Liver (tissue), 3 donors: ENCODE data around the gene PFKFB4.

Source experiments
- FOXA1 ChIP-seq: IDR thresholded peaks from 2 replicates; pipeline ENCODE4 v1.6.1; 2016; ENCODE audit warnings: antibody characterized with exemption
- RAD21 ChIP-seq, 2 donors: IDR thresholded peaks; 2 replicates each; pipeline ENCODE4 v1.6.1; 2016; ENCODE audit warnings: antibody characterized with exemption in 2 of 2, mild to moderate bottlenecking in 2 of 2
- SP1 ChIP-seq: IDR thresholded peaks from 2 replicates; pipeline ENCODE4 v1.6.1; 2018; ENCODE audit warnings: antibody characterized with exemption, mild to moderate bottlenecking
- TAF1 ChIP-seq: conservative IDR thresholded peaks from 2 replicates; pipeline ENCODE4 v1.6.1; 2016; ENCODE audit warnings: antibody characterized with exemption, mild to moderate bottlenecking
- YY1 ChIP-seq: IDR thresholded peaks from 2 replicates; pipeline ENCODE4 v1.6.1; 2016; ENCODE audit warnings: antibody characterized with exemption, mild to moderate bottlenecking
- TF ChIP-seq, protein P1 (sequence below): fragments of 150-350 bp; IDR thresholded peaks from 2 replicates; pipeline ENCODE4 v1.5.1; 2017; ENCODE audit warnings: improper control_type of control experiment, low read depth, low read length; ENCODE audit not compliant: missing input control
- TF ChIP-seq, protein P2 (sequence below): IDR thresholded peaks from 2 replicates; pipeline ENCODE4 v1.6.1; 2016; ENCODE audit warnings: antibody characterized with exemption
- TF ChIP-seq, protein P3 (sequence below): IDR thresholded peaks from 2 replicates; pipeline ENCODE4 v1.6.1; 2016; ENCODE audit warnings: antibody characterized with exemption
- TF ChIP-seq, protein P4 (sequence below): IDR thresholded peaks from 2 replicates; pipeline ENCODE4 v1.6.1; 2016; ENCODE audit warnings: antibody characterized with exemption, mild to moderate bottlenecking
- donor health status: healthy.
- donor health status: healthy.

GRCh38 chr3:48493203-48493501 is 63.5 kb downstream of the PFKFB4 start:
- TF ChIP-seq, protein P1, sequence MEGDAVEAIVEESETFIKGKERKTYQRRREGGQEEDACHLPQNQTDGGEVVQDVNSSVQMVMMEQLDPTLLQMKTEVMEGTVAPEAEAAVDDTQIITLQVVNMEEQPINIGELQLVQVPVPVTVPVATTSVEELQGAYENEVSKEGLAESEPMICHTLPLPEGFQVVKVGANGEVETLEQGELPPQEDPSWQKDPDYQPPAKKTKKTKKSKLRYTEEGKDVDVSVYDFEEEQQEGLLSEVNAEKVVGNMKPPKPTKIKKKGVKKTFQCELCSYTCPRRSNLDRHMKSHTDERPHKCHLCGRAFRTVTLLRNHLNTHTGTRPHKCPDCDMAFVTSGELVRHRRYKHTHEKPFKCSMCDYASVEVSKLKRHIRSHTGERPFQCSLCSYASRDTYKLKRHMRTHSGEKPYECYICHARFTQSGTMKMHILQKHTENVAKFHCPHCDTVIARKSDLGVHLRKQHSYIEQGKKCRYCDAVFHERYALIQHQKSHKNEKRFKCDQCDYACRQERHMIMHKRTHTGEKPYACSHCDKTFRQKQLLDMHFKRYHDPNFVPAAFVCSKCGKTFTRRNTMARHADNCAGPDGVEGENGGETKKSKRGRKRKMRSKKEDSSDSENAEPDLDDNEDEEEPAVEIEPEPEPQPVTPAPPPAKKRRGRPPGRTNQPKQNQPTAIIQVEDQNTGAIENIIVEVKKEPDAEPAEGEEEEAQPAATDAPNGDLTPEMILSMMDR: no peak
- no peak for TF ChIP-seq YY1
- no peak for TF ChIP-seq SP1
- TF ChIP-seq, protein P2, sequence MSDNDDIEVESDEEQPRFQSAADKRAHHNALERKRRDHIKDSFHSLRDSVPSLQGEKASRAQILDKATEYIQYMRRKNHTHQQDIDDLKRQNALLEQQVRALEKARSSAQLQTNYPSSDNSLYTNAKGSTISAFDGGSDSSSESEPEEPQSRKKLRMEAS: no peak
- TF ChIP-seq TAF1: no peak
- TF ChIP-seq, protein P3, sequence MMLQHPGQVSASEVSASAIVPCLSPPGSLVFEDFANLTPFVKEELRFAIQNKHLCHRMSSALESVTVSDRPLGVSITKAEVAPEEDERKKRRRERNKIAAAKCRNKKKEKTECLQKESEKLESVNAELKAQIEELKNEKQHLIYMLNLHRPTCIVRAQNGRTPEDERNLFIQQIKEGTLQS: no peak
- no peak for TF ChIP-seq RAD21 (IDR thresholded peaks at IDR 0.05)
- TF ChIP-seq, protein P4, sequence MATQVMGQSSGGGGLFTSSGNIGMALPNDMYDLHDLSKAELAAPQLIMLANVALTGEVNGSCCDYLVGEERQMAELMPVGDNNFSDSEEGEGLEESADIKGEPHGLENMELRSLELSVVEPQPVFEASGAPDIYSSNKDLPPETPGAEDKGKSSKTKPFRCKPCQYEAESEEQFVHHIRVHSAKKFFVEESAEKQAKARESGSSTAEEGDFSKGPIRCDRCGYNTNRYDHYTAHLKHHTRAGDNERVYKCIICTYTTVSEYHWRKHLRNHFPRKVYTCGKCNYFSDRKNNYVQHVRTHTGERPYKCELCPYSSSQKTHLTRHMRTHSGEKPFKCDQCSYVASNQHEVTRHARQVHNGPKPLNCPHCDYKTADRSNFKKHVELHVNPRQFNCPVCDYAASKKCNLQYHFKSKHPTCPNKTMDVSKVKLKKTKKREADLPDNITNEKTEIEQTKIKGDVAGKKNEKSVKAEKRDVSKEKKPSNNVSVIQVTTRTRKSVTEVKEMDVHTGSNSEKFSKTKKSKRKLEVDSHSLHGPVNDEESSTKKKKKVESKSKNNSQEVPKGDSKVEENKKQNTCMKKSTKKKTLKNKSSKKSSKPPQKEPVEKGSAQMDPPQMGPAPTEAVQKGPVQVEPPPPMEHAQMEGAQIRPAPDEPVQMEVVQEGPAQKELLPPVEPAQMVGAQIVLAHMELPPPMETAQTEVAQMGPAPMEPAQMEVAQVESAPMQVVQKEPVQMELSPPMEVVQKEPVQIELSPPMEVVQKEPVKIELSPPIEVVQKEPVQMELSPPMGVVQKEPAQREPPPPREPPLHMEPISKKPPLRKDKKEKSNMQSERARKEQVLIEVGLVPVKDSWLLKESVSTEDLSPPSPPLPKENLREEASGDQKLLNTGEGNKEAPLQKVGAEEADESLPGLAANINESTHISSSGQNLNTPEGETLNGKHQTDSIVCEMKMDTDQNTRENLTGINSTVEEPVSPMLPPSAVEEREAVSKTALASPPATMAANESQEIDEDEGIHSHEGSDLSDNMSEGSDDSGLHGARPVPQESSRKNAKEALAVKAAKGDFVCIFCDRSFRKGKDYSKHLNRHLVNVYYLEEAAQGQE: no peak
- no peak for TF ChIP-seq FOXA1
